ENCODE data around the gene SLC7A8.
A peak's percentile ranks its signal among the peaks of the same experiment; 100 is the strongest.

Gene SLC7A8

GRCh38 chr14:23182372-23183157 is 895 bp downstream of the SLC7A8 start:
- peak; percentile 31 for DNase-seq

GRCh38 chr14:23181946-23182345 is 1.5 kb downstream of the SLC7A8 start:
- no peak for DNase-seq

GRCh38 chr14:23181453-23181852 is 2.0 kb downstream of the SLC7A8 start:
- no peak for DNase-seq

- no peak for DNase-seq
These were observed 6.3 kb downstream of the SLC7A8 start for GRCh38 chr14:23177181-23177580.

GRCh38 chr14:23175823-23176222 is 7.6 kb downstream of the SLC7A8 start:
- DNase-seq: no peak

GRCh38 chr14:23174296-23175184 is 8.9 kb downstream of the SLC7A8 start:
- no peak for DNase-seq

GRCh38 chr14:23173796-23174195 is 9.7 kb downstream of the SLC7A8 start:
- no peak for DNase-seq

- DNase-seq: peak; percentile 24
These were observed 10.4 kb downstream of the SLC7A8 start for GRCh38 chr14:23173031-23173430.

- DNase-seq: no peak
These were observed 10.9 kb downstream of the SLC7A8 start for GRCh38 chr14:23172574-23172973.

GRCh38 chr14:23172096-23172495 is 11.4 kb downstream of the SLC7A8 start:
- DNase-seq: no peak

- DNase-seq: no peak
These were observed 12.1 kb downstream of the SLC7A8 start for GRCh38 chr14:23171222-23171975.

- no peak for DNase-seq
These were observed 13.8 kb downstream of the SLC7A8 start for GRCh38 chr14:23169622-23170021.

GRCh38 chr14:23168246-23168645 is 15.2 kb downstream of the SLC7A8 start:
- DNase-seq: no peak

- DNase-seq: no peak
These were observed 16.2 kb downstream of the SLC7A8 start for GRCh38 chr14:23167116-23167847.

GRCh38 chr14:23164949-23165348 is 18.5 kb downstream of the SLC7A8 start:
- DNase-seq: no peak

GRCh38 chr14:23164250-23164649 is 19.2 kb downstream of the SLC7A8 start:
- no peak for DNase-seq

- DNase-seq: no peak
These were observed 19.6 kb downstream of the SLC7A8 start for GRCh38 chr14:23163830-23164229.

GRCh38 chr14:23162800-23163199 is 20.7 kb downstream of the SLC7A8 start:
- no peak for DNase-seq

- no peak for DNase-seq
These were observed 21.5 kb downstream of the SLC7A8 start for GRCh38 chr14:23162005-23162404.

GRCh38 chr14:23160924-23161522 is 22.4 kb downstream of the SLC7A8 start:
- DNase-seq: peak; percentile 63

GRCh38 chr14:23159532-23159931 is 23.9 kb downstream of the SLC7A8 start:
- no peak for DNase-seq

- no peak for DNase-seq
These were observed 24.7 kb downstream of the SLC7A8 start for GRCh38 chr14:23158779-23159178.
